PC-9 (cell line): ENCODE results near the gene INHA.

Experiments
- CTCF ChIP-seq: fragments of 200-600 bp; sonication (generic); conservative IDR thresholded peaks from 2 replicates; pipeline ENCODE4 v1.6.1; 2017; ENCODE audit warnings: mixed run types, antibody characterized with exemption, mild to moderate bottlenecking, moderate library complexity
- EZH2 ChIP-seq: fragments of 200-600 bp; sonication (generic); IDR thresholded peaks from 2 replicates; pipeline ENCODE4 v1.8.0; 2017; ENCODE audit warnings: antibody characterized with exemption, low read depth

GRCh38 chr2:219545943-219546352 is 26.2 kb upstream of the INHA start:
- TF ChIP-seq CTCF (no peak), EZH2 (no peak)
